GM18868 (cell line): ENCODE measurements around the gene DIPK1C.

Source experiments
- ATAC-seq: cut with Tn5 transposase; IDR thresholded peaks from one replicate; pipeline ENCODE4 v1.9.1; 2021; ENCODE audit warnings: mild to moderate bottlenecking, moderate library complexity; ENCODE audit not compliant: unreplicated experiment

DIPK1C gene

DNA sequence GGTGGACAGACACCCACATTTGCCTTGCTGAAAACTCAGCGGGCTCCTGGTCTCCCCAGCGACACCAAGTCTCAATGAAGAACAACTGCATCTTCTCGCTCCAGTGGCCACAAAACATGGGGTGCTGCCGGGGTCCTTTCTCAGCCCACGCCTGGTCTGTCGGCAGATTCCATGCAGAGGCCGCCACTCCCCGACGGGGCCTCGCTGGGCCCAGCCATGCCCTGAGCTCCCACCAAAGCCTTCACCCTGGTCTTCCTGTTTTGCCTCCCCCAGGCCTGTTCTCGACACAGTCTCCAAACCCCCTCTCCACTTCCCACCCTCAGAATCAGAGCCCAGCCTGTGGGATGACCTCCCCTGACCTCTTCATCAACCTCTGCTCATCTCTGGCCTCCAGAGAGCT, 31.2 kb downstream of the DIPK1C start:
- ATAC-seq, result no peak

DNA sequence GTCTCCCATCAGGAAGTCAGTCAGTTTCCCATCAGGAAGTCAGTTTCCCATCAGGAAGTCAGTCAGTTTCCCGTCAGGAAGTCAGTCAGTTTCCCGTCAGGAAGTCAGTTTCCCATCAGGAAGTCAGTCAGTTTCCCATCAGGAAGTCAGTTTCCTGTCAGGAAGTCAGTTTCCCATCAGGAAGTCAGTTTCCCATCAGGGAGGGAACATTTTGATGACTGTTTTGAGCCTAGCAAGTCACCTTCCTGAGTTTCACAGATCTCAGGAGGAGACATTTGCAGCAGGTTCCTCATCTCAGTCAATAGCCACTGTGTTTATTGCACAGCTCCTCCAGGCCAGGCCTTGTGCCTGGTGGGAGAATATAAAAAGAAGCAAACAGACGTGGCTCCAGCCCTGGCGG, 31.9 kb downstream of the DIPK1C start:
- ATAC-seq, result no peak

DNA sequence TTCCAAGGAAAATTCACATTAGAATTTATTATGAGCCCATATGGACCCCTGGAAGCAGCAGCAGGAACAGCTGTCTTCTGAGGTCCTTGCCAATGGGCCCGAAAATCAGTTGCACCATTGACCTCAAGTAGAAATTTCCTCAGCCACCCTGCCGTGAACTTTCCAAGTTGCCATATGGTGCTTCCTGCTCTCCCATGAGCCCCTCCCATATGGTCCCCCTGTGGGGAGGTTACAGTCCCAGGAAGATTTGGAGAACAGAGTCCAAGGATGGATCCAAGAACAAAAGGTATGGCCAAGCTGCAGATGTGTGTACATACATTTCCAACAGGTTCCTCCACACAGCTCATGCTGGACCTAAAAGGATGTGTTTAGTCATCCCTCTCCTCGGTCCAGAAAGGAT, 34.6 kb downstream of the DIPK1C start:
- no peak for ATAC-seq

DNA sequence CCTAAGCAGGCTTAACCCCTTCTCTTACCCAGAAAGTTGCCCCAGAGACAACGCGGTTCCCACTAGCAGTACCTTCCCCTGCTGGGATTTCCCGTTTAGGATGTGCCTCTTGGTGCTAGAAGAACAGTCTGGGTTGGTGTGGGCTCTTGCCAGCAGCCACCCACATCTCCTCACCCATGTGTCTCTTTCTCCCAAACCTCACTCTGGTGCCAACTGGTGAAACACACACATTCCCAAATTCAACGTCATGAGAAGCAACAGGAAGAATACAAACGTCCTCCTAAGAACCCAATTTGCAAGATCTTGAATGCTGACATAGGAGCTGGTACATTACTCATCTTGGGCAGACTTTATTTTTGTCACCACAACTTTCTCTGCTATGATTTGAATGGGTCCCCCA, 36.2 kb downstream of the DIPK1C start:
- ATAC-seq, result no peak

GRCh38 chr18:74420481-74420880, 36.6 kb downstream of the DIPK1C start:
- ATAC-seq, result no peak

DNA sequence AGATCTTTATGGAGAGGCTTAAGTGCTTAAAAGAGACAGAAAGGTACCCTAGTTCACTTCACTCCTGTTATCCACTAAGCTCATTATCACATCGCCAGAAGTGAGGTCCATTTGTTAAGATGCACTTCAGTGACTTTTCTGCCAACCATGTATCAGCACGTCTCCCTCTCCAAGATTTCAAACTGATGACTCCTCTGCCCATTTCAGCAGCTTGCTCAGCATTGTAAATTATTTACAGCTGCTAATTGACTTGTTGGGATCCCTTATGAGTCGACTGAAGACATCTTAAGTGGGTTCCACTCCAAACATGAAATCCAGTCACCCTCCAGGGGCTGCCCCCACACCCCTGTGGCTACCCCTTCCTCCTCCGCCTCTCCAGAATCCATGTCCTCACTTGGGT, 37.3 kb downstream of the DIPK1C start:
- no peak for ATAC-seq

GRCh38 chr18:74418023-74418422, 39.1 kb downstream of the DIPK1C start:
- no peak for ATAC-seq

DNA sequence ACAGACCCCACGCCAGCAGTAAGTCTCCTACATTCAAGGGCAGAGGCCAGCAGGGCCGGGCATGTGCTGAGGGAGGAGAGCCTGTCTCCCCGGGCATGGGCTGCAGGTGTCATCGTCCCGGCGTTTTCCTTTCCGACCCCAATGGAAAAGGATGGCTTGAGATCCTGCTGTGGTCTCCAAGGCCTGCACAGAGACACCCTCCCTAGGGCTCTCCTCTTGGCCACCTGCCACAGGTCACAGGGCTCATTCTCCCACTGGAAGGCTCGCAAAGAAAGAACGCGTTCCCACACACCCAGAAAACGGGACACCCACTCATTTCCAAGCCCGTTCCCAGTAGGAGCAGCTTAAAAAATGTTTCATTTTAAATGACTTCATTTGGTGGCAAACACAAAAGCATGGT, 41.0 kb downstream of the DIPK1C start:
- ATAC-seq, result no peak

DNA sequence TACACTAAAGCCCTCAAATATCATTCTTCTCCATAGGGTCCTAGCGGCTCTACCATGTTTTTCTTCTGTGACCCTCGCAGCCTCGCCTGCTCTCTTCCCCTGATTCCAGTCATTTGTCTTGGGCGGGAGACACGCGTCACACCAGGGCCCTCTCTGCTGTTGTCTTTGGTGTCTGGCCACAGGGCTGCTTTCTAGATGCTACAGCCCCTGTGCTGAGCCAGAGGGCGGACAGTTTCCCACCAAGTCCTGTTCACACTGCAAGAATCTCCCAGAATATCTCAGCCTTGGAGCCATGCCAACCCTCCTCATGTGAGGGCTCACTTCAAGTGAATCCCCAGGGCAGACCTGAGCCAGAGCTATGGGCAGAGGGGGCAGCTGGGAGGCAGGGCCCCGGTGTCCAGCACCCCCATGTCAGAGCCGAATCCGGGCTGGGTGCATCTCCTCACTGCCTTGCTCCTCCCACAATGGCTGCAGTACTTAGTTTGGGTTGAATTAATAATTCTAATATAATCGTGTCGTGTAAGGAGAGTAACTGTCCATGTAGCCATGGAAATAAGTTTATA, 42.1 kb downstream of the DIPK1C start:
- no peak for ATAC-seq

GRCh38 chr18:74413836-74414235, 43.3 kb downstream of the DIPK1C start:
- no peak for ATAC-seq

DNA sequence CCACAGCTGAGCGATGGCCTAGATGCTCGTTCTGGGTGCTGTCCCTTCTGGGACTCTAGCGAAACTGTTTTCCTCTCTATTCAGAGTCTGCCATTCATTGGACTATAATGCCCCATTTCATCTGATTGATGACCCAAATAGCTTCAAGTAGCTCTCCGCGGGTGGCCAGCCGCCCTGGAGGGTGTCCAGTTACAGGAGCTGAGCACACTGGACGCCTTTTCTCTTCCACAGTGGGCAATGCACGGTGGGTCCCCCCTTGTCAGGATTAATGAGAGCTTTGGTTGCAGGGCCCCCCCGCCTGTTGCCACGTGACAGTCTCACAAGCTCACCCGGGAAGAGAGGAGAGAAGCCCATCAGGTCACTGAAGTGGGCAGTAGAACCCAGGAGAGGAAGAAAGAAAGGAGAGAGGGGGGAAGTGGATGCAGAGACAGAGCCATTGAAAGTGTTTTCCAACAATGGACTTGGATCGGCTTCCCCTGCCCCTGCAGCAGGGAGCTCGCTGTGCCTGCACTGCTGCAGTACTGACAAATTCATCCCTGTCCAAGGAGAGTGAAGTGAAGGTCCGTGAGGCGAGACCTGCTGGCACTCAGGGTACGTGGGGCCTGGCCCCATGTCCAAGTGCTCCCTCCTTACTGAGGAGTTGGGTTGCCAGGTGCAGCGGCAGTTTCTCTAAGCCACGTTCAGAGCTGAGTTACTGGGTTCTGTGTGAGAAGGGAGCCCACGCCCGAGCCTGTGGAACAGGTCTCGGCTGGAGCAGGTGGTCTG, 44.8 kb downstream of the DIPK1C start:
- ATAC-seq, result no peak

- ATAC-seq, result no peak
Measured at GRCh38 chr18:74411475-74411874, 45.6 kb downstream of the DIPK1C start.

- no peak for ATAC-seq
Measured at GRCh38 chr18:74410441-74410992, 46.6 kb downstream of the DIPK1C start.

DNA sequence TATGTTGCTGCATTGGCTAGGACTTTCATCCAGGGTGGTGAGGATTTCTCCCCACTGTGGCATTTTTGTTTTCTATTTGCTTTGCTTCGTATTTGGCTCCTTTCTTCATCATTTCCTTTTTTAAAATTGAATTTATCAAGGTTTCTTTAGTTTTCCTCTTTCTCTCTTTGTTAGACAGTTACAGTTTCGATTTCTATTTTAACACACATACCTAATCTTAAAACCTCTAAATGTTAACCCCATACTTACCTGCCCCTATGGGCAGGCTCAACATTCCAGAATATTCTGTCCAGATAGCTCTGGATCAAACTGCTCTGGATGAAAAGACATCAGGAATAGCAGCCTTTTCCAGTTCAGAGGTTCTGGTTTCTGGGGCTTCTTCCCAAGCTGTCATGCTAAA, 49.2 kb downstream of the DIPK1C start:
- ATAC-seq, result no peak

DNA sequence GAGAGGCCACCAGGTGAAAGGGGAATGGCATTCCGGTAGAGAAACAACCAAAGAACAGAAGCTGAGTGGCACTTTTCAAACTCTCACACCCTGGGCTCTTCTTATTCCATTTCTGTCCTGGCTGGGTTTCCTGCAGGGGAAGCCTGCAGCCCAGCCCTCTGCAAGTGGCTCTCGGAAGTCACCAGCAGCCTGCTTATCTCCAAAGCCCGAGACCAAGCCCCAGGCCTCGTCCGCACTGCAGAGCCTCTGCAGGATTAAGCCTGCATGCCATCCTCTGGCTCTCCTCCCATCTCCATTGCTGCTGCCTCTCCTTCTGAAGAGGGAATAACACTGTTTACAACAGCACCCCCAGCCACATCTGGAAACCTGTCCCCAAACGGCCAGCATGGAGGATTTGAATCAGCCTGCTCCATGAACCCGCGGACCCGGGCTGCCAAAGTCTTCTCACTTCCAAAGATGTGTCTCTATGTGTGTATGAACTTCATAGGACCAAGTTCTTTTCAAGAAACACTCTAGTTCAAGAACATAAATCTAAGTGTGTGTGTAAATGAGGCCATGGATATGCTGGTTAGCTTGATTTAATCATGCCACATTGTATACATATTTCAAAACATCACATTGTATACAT, 54.2 kb downstream of the DIPK1C start:
- no peak for ATAC-seq

GRCh38 chr18:74400813-74401212, 56.3 kb downstream of the DIPK1C start:
- ATAC-seq, result no peak

- ATAC-seq, result no peak
Measured at GRCh38 chr18:74399091-74399887, 57.8 kb downstream of the DIPK1C start.

- no peak for ATAC-seq
Measured at GRCh38 chr18:74397572-74397971, 59.5 kb downstream of the DIPK1C start.

DNA sequence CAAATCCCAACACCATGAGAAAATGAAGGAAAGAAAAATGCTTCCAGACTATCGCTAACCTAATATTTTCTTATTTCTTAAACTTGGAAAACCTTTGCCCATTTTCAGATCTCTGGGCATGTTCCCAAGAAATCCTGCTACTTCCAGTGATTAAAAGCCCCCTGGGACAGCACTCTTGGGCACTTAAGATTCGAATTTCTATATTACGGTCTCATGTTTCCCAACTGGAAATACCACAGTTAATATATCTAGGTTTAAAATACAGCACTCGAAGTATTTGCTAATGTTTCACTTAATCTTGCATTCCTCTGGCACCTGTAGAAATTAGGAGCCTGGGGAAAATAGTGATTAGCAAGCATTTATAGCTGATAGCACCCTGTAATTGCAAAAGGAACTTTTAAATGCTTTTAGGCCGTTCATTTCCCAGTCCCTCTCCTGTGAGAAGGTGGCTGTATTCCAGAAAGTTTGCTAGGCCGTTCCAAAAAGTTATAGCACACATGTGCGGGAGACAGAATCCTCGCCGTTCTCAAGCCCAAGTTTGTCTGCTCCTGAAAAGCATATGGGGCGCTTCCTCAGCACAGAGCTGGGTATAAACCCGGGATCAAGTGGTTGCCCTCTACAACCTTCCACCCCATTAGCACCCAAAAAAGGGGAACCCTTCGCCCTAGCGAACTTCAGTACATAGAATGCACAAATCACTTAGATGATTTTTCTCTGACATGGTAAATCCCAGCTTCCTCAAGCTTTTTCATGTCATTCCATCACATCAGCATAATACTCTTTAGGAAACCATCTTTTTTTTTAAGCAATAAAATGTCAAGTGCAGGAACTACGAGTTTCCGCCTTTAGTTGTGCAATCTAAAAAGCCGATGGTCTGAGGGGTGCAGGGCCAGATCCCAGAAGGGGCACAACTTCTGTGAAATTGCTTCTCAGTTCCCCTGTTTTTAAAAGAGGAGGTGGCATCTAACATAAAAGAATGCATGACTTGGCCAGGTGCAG, 60.6 kb downstream of the DIPK1C start:
- ATAC-seq, result no peak

- no peak for ATAC-seq
Measured at GRCh38 chr18:74395648-74396154, 61.4 kb downstream of the DIPK1C start.
